Left kidney (tissue), 8 donors: Measurements from ENCODE around the gene GLIPR1L1. TPM values are rescaled to one million over a fixed set of nuclear protein-coding genes. Genes with fewer than 3 reads are reported as not detected.
A peak's percentile ranks its signal among the peaks of the same experiment; 100 is the strongest.
"Not testable (repeated sequence)": the region's sequence is repeated elsewhere in the genome, so short reads cannot be mapped to it uniquely, and the experiment has no call there.

Source experiments
- DNase-seq: peaks from one replicate; pipeline ENCODE4 v3.0.0-alpha.2; 2013
- long read RNA-seq, 8 donors: transcript quantifications; one replicate each; lab custom pipeline, GENCODE V29; 2026
- polyA plus RNA-seq: library from polyadenylated mRNA; unstranded; fragments of 120-200 nt; gene quantifications from one replicate; pipeline ENCODE4 v1.2.1, GENCODE V29; 2013; ENCODE audit not compliant: insufficient read length

Gene GLIPR1L1
- 0.43 TPM for polyA plus RNA-seq
- long read RNA-seq, donor 1 = 0 reads
- long read RNA-seq, donor 2 = 0 reads
- long read RNA-seq, donor 3 = 0 reads
- long read RNA-seq, donor 4 = 0 reads
- long read RNA-seq, donor 5 = 0 reads
- long read RNA-seq, donor 6 = 0 reads
- long read RNA-seq, donor 7 = 0 reads
- long read RNA-seq, donor 8 = 0 reads

GRCh38 chr12:75334384-75335030 lies at the start of gene GLIPR1L1:
GLIPR1L1 (plus strand) TSS chr12:75334670; CDS start chr12:75334729, 59 bp downstream.
- peak; percentile 94 for DNase-seq

DNA sequence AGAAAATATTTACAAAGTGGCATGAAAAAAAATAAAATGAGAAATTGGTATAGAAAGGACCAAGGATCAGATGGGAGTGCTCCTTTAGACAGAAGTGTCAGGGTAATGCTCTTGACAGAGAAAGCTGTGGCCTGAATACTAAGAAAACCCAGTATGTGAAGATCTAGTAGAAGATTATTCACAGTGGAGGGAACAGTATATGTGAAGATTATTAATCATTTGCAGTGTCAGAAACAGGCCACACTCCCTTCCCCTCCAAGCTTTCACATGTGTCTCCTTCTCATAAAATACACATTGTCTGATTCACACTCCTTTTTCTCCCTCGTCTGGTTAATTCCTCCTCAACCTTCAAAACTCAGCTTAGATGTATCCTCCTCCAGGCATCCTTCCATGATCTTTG lies 45.6 kb upstream of the GLIPR1L1 start:
- DNase-seq = no peak

GRCh38 chr12:75289753-75290152 lies 44.7 kb upstream of the GLIPR1L1 start:
- peak; percentile 17 for DNase-seq

DNA sequence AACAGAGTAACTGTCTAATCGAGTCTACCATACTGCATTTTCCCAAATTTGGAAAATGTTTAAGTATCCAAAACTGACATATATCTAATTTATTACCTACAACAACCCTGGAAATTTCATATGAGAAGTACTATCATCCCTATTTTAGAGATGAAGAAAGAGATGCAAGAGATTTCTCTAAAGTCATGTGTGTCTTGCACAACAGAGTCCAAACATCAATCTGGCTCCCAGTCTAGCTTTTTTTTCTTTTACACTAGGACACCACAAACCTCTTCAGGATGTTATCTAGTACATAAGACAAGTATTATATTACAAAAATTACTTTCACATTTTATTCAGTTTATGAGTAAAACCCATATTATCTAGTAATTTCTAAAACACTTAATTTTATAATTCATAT lies 43.5 kb upstream of the GLIPR1L1 start:
- no peak for DNase-seq

- DNase-seq = no peak
Measured at GRCh38 chr12:75294336-75294735, 40.1 kb upstream of the GLIPR1L1 start.

DNA sequence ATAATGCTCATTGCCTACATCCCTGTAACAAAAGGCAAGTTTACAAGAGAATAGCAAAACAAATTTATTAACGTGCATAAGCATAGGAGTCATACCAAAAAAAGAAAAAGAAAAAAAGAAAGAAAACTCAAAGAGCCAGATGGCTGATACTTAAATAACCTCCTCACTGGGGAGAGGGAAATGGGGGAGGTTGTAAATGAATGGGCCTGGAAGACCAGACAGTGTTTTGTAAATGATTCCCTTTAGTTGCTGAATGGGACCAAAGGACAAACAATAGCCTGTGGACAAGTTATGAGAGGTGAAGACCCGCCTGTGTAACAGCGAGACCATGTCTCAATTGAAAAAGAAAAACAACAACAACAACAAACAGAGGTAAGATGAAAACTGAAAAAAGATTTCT lies 39.7 kb upstream of the GLIPR1L1 start:
- no peak for DNase-seq

DNA sequence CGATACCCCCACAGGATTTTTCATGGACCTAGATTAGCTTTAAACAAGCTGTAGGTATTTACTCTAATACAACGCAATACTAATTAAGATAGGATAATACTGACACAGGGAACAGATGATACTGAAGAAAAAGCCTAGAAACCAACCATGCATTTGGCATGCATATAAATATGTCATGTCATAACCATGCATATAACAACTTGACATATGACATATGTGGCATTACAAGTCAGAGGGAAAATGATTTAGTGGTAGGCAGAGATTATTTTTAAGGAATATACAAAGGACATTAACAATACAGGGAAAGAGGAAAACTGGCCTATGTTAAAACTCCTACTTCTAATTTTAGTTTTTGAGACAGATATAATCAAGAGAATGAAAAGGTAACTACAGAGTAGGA lies 32.2 kb upstream of the GLIPR1L1 start:
- DNase-seq = no peak

GRCh38 chr12:75302781-75303180 lies 31.7 kb upstream of the GLIPR1L1 start:
- no peak for DNase-seq

DNA sequence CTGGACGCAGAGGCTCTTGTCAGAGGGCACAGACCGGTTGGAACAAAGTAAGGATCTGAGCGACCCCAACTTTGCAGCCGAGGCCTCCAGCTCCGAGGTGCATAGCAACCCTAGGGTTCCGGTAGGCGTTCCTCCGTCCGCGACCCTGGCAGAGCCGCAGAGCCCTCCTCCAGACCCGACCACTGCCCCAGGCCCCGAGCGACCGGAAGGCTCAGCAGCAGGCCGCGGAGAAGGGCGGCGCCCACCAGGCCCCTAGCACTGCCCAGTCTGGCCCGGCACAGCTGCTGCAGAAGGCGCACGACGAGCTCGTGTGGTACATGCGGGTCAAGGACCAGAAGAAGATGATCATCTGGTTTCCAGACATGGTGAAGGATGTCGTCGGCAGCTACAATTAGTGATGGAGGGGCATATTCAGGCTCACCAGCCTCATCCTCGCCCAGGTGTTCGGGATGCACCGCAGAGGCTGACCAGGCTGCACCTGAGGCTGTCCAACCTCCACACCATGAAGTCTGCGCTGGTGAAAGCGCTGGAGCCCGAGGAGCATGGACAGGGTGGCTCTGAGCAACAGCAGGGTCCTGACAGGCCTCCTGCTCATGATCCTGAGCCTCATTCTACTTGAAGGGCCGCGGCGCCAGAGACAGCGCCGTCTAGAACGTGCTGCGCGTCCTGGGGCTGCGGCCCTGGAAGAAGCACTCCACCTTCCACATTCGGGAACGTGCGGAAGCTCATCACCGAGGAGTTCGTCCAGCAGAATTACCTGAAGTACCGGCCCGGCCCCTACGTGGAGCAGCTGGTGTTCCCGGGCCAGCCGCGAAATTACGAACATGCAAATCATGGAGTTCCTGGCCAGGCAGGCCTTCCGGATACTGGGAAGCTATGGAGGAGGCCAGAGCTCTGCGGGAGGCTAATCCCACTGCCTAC lies 28.8 kb upstream of the GLIPR1L1 start:
- DNase-seq = no peak

DNA sequence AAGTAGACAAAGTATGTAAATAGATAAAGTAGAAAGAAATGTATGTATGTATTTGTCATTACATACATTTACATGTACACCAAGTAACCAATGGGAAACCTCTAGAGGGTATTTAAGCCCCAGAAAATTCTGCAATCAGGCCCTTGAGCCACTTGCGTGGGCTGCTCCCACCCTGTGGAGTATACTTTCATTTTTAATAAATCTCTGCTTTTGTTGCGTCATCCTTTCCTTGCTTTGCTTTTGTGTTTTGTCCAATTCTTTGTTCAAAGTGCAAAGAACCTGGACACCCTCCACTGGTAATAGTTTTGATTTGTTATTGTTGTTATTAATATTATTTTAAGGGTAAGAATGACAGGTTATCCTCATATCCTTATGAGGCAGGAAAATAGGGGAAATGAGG lies 26.2 kb upstream of the GLIPR1L1 start:
- DNase-seq = no peak

- no peak for DNase-seq
Measured at GRCh38 chr12:75311369-75311768, 23.1 kb upstream of the GLIPR1L1 start.

DNA sequence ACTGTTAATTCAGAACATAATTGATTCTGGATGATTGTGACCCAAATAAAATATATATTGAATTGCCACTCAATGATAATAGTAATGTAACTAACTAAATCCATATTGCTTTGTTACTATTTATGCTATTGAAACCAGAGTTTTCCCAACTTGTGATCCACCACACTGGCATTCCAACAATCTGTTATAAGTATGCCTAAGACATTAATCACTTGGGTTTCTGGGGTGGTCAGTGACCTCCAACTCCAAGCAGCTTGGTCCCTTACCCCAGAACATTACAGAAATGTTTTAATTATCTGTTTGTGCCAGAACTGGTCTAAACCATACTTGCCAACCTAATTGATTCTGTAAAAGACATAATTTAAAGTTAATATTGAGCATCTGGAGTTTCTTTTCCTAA lies 19.0 kb upstream of the GLIPR1L1 start:
- DNase-seq = no peak

GRCh38 chr12:75317784-75318183 lies 16.7 kb upstream of the GLIPR1L1 start:
- DNase-seq = no peak

DNA sequence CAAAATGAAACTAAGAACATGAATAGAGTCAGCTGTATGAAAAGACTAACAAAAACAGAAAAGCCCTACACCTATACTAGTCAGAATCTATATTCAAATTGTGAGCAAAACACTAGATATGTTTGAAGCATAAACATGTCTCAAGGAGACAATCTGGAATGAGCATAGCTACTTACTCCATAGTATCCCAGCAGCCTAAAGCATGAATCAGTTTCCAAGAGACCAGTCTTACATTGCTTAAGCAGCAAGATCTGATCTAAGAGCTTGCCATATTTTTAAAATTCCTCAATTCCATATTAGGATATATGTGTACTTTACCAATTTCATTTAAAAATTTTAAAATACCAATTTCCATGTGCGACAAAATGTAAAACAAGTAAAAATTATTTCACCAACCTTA lies 12.0 kb upstream of the GLIPR1L1 start:
- DNase-seq = no peak

DNA sequence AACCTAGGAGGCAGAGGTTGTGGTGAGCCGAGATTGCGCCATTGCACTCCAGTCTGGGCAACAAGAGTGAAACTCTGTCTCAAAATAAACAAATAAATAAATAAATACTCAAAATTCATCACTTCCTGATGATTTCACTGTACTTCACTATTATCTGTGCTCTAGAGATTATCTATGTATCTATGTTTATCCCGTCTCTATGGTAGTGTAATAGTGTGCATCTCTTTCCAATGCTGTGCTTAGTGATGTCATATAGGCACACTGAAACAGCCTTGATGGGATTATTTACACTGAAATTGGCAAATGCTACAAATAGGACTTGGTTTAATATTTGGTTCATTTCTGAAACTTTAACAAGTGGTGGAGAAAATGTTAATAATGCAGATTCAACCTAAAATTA lies 10.8 kb upstream of the GLIPR1L1 start:
- no peak for DNase-seq

DNA sequence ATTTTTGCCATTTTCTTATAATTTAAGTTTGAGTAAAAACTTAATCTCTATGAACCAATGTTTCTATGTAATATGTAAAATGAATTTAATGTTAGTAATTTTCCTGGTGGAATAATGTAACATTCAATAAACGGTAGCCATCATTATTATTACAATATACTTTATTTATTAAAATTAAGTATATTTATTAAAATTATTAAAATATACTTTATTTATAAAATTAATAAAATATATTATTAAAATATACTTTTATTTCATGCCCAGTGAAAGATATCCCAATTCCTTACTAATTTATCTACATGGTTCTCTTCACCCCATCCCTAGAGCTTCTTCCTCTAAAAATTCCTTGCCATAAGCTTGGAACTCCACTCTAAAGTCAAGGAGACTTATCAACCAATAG lies 6.8 kb upstream of the GLIPR1L1 start:
- DNase-seq = no peak

DNA sequence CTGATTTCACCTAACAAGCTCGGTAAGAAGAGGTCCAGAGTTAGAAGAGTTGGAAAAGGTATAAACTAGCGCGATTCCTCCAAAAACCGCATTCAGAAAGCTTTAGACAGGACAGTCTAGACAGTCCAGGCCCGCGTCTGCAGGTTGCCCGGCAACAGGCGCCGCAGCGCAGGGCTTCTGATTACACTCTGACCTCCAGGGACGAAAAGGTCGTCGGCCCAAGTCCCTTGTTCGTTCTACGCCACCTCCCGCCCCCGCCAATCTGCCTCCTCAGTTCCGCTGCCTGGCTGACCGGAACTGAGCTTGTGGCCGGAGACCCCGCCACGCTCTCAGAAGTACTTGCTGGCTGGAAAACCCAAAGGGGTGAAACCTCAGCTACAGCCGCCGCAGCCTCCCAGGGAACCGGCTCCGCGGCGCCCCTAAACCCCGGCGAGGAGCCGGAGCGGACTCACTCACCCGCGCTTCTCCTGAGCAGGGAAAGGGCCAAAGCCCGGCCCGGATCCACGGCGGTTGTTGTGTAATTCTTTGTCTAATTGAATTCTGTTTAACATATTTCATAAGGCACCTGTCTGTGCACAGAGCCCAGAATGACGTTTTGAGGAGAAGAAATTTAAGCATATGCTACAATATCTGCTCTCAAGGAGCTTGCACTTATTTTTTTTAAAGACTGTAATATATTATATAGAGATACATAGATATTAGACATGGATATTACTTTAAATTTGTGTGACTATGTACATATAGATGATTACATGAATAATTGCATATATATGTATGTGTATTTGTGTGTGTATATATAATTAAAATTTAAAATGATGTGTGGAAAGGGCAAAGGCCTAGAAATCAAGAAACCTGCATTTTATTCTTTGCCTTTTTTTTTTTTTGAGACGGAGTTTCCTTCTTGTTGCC lies 4.3 kb upstream of the GLIPR1L1 start, which contains the start of gene CAPS2:
Gene CAPS2 (minus strand): TSS at position 407 of the 909 bp plus-strand sequence. CDS start 3,826 bp downstream, outside the sequence.
- peak; percentile 89 for DNase-seq

DNA sequence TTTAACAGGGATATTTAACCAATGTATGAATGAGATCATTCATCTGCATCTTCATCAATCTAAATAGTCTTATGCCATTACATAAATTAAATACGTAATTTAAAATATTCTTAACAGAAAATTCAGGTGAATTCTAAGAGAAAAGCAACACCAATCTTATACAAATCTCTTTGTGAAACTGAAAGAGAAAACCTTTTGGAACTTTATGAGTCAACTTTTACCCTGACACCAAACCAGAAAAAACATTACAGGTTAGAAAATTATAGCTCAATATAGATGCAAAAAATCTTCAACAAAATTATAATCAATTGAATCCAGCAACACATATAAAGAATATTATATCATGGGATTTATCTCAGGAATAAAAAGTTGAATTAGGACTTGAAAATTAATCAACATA lies 3.4 kb downstream of the GLIPR1L1 start:
- DNase-seq = no peak

GRCh38 chr12:75341873-75342272 lies 7.4 kb downstream of the GLIPR1L1 start:
- no peak for DNase-seq

DNA sequence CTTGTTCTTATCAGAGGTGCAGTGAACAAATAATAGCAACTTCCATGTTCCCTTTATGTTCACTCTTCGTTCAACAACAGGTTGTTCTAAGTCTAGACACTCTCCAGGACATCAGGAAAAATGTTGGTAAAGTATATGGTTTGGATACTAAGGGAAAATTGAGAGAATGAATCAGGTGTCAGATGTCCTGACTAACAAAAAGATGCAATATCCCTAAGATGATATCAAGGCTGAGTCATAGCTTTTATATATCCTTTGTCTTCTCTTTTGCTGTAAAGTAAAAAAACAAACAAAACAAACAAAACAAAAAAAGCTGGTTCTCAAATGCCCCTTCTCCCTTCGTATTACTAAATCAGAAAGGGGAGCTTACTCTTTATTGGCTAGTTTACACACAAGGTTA lies 11.1 kb downstream of the GLIPR1L1 start:
- no peak for DNase-seq

DNA sequence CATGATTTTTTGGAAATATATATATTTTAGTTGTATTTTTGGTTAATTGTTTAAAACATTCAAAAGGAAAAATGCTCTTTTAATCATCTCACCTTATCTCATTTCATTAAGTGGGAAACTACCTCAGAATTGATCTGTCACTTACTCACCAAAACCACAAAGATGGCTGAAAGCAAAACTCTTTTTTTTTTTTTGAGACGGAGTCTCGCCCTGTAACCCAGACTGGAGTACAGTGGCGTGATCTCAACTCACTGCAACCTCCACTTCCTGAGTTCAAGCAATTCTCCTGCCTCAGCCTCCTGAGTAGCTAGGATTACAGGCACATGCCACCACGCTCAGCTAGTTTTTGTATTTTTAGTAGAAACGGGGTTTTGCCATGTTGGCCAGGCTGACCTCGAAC lies 11.7 kb downstream of the GLIPR1L1 start:
- not testable (repeated sequence) for DNase-seq

DNA sequence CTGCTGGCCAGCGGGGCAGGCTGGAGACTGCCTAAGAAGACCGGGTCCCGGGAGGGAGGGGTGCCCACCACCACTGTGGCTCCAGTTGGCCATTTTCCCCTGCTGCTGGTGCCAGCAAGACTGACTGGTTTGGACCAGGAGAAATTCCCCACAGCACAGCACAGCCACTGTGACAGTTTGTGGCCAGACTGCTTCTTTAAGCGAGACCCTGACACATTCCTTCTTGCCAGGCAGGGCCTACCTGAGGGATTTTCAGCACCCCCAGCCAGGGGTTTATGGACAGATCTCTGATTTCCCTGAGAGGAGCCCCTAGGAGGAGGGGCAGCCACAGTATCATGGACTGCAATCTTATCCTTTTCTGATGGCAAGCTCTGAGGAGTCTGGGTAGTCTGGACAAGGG lies 15.5 kb downstream of the GLIPR1L1 start:
- DNase-seq = no peak
